Measurements from ENCODE around the gene SHLD2.
"Not testable (repeated sequence)": the region's sequence is repeated elsewhere in the genome, so short reads cannot be mapped to it uniquely, and the experiment has no call there.

Gene SHLD2

DNA sequence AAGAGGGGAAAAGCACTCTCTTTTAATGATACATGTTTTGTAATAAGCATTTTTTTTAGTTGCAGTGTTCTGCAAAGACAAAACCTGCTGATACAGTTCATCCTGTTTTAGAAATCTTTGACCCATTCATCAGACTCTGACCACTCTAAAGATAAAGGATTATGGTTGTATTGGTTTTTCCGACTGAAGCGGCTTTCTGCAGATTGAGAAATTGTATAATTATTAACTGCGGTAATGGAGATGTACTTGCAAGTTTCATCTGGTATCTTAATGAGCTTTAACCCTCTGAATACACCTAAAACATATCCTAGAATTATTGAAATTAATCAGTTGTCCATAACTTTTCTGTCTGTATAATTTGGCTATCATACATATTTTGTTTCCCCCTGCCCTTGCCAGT is 50.6 kb downstream of the SHLD2 start:
- not testable (repeated sequence) for DNase-seq

DNA sequence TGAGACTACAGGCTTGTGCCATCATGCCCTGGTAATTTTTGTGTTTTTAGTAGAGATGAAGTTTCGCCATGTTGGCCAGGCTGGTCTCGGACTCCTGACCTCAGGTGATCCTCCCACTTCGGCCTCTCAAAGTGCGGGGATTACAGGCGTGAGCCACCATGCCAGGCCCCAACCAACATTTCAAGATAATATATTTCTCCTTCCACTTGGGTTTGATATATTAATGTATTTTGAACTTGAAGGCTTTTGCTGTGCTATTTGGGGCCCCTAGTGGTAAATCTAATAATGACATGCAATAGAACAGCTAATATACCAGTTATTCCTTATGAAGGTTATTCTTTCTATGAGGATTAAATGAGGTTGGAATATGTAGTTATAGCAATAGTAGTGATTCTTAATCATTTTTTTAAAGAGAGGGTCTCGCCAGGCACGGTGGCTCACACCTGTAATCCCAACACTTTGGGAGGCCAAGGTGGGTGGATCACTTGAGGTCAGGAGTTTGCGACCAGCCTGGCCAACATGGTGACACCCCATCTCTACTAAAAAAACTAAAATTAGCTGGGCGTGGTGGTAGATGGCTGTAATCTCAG is 54.1 kb downstream of the SHLD2 start:
- DNase-seq = not testable (repeated sequence)

- DNase-seq = not testable (repeated sequence)
These were observed 56.5 kb downstream of the SHLD2 start for GRCh38 chr10:87151516-87151915.

DNA sequence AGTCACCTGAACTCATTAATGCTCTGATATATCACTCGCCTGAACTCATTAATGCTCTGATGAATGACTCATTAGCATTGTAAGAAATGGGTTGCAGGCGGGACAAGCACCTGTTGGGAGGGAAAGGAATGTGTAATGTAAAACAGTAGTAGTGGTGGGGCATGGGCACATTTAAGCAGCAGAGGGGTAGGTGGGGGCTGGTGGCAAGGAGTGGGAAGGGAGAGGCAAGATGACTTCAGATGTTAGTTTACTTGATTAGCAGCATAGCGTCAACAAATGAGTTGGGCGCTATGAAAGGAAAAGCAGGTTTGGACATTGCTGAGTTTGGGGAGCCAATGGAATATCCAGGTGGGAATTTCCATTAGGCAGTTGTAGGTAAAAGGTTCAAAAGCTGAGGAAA is 61.8 kb downstream of the SHLD2 start:
- not testable (repeated sequence) for DNase-seq

GRCh38 chr10:87157821-87158220 is 62.8 kb downstream of the SHLD2 start:
- DNase-seq = not testable (repeated sequence)

GRCh38 chr10:87162703-87163293 is 67.8 kb downstream of the SHLD2 start:
- not testable (repeated sequence) for DNase-seq

DNA sequence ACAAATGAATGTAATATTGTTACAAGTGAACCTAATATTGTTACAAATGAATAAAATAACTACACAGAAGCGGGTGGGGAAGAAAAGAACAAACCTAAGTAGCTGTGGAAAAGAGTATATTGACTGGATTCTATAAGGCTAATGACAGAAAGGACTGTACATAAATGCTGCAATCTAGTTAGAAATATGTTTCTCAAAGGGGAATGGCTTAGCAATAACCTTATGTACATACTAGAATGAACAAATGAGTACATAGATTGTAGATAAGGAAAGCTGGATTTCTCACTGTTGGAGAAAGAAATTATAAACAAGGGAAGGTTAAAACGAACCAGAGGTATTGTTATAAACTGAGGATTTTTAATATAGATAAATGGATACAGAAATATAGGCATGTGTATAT is 68.4 kb downstream of the SHLD2 start:
- not testable (repeated sequence) for DNase-seq

DNA sequence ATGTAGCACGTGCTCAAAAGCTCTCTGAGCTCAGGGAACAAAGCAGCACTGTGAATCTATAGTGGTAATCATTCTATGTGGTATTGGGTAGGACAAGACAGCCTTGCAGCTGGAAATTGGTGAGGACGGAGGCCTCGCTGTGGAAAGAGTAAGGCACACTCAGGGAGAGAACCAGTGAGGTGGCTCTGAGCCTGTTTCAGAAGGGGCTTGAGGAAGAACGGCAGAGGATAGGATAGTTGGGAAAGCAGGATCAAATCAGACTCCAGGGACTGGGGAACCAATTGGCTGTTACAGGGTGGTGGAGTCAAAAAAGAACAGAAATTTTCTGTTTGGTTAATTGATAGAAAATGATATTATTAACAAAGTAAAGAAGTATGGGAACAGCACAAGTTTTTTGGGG is 74.9 kb downstream of the SHLD2 start:
- DNase-seq = not testable (repeated sequence)

- DNase-seq = not testable (repeated sequence)
These were observed 75.7 kb downstream of the SHLD2 start for GRCh38 chr10:87170705-87171104.

DNA sequence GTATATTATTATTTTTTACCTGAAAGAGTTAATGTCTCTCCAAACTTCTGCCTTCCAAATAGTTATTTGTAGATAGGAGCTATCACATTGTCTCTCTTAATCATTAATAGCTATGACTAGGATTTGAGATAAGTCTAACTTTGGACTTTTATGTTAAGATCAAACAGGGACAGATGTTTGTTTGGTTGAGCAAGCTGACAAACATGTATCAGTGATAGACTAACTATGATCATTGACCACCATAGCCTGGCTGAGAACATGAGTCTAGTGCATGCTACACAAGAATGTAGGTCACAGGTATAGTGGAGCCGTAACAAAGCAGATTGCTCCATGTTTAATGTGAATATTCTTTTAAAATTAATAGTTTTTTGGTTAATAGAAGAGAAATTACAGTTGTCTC is 76.7 kb downstream of the SHLD2 start:
- not testable (repeated sequence) for DNase-seq

DNA sequence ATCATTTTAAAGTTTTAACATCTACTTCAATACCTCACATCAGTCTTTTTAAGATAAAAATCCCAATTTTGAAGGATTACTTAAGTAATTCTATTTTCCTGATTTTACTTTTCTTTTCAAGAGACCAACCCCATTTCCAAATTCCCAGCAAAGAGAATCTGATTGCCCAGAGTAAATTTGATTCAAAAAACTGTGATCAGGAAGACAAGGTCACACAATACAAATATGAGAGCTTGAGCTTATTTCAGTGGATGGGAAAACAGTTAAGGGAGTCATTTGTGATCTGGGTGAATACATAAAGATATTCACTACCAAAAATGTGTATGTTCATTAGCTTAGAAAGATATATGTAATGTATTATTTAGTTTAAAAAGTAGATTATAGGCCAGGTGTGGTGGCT is 77.2 kb downstream of the SHLD2 start:
- DNase-seq = not testable (repeated sequence)

GRCh38 chr10:87177587-87177986 is 82.6 kb downstream of the SHLD2 start:
- not testable (repeated sequence) for DNase-seq

DNA sequence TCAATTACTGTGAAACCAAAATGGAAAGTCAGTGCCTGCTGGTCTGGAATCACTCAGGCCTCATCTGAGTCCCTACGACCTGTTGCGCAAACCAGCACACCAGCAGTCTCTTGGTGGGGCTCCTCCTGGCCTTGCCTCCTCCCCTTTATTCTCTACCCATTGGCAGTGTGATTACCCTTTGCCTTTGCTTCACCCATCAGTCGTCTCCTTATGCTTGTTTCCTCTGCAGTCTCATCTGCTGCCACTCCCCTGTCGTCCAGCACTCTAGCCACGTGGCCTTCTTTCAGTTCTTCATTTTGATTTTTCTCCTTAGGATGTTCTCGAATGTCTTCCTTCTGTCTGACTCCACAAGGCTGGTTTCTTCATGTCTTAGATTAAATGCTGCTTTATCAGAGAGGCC is 89.4 kb downstream of the SHLD2 start:
- DNase-seq = not testable (repeated sequence)

GRCh38 chr10:87186016-87186415 is 91.0 kb downstream of the SHLD2 start:
- not testable (repeated sequence) for DNase-seq

DNA sequence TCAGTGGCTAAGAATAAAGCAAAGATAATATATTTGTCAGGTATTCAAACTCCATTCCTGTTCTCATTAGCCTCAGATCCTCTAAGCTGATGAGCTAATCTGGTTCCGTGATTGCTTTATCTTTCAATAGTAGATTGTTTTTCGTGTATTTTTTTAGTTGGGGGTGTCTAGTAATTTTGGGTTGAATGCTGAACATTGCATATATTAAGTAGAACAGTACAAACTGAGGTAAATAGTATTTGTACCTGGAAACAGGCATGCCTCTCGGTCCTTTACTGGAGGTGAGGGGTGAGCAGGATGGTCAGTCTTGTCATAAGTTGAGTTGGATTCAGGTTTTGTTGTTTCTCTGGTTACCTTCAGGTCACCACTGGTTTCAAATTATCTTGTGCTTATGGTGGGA is 92.6 kb downstream of the SHLD2 start:
- not testable (repeated sequence) for DNase-seq

DNA sequence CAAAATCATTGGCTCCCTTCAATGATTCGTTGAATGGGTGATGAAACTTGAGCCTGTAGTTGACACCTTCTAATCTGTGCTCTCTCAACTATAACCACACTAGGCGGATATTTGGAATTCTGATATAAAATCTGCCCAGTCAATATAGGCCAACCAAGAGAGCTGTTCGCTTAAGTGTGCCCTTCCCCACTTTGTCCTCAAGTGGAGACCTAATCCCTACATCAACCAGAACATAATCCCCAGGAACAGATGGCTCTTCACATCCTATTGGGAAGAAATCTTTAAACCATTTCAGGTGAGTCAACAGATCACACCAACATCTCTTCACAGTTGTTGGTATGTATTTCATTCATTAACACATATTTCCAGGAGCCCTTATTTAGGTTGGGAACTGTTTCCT is 96.8 kb downstream of the SHLD2 start:
- DNase-seq = not testable (repeated sequence)

GRCh38 chr10:87200924-87201323 is 105.9 kb downstream of the SHLD2 start:
- DNase-seq = not testable (repeated sequence)

DNA sequence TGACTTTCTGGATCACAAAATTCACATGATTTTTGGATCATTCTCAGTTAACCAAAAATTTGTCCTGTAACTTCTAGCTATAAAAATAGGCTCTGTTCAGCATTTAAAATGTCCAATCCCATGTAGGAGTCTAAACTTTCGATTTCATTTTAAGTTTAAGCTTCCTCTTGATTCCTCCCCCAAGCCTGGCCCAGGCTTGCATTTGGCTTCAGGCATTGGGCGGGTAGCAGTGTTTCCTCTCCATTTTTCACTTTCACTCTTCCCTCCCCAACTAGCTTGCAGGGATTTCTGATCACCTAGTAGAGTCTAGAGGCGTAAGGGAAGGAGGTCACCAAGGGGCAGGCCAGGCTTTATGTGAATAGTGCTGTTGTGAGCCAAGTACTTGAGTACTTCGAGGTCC is 109.8 kb downstream of the SHLD2 start:
- not testable (repeated sequence) for DNase-seq

DNA sequence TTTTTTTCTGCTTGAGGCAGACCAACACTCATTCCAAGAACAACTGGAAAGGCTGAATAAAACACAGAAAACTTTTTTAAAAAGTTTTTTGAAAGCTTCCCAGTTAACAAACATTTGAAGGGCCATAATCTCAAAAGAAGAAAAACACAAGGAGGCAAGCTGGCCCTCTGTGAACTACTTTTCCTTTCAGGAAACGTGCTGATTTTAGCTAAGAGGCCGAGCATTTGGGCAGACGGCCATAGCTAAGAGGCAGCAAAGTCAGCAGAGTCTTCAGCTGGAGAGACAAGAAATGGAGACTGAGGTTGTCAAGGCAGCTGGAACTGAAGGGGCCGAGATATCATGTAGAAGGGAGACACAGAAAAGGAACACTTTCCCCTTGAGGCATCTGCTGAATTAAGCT is 111.9 kb downstream of the SHLD2 start:
- DNase-seq = not testable (repeated sequence)

DNA sequence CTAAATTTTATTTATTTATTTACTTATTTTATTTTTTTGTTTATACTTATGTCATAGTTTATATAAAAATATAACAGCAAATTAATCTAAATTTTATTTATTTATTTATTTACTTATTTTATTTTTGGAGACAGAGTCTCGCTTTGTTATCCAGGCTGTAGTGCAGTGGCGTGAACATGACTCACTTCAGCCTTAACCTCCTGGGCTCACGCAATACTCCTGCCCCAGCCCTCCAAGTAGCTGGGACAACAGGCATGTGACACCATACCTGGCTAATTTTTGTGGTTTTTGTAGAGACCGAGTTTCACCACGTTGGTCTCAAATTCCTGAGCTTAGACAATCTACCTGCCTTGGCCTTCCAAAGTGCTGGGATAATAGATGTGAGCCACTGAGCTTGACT is 115.3 kb downstream of the SHLD2 start:
- not testable (repeated sequence) for DNase-seq

GRCh38 chr10:87211848-87212247 is 116.8 kb downstream of the SHLD2 start:
- not testable (repeated sequence) for DNase-seq

- not testable (repeated sequence) for DNase-seq
These were observed 118.3 kb downstream of the SHLD2 start for GRCh38 chr10:87213150-87213765.

DNA sequence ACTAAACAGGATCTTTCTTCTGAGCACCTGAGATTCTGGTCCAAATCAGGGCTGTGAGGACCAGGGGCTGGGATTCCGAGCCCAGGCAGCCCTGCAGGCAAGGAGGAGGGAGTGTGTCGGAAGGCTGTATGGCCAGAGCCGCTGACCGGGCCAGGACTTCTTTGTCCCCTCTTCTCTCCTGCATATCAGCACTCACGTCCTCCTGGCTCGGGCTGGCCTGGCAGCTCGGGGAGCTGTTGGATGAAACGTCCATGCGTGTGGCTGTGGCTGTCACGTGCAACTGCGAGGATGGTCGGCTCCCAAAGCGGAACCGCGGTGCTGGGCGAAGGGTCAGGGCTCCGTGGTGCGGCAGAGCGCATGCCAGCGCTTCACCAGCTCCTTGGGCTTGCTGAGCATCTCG is 118.8 kb downstream of the SHLD2 start:
- DNase-seq = not testable (repeated sequence)

GRCh38 chr10:87216120-87216519 is 121.1 kb downstream of the SHLD2 start:
- not testable (repeated sequence) for DNase-seq

Measured in activated CD8-positive, alpha-beta memory T cell treated with anti-CD3 and anti-CD28 coated beads, Interleukin-2, amount 50 U/mL, for 48 hours (primary cell).